GM23338 (cell line): ENCODE data around the gene MAIP1. TPM values are rescaled to one million over a fixed set of nuclear protein-coding genes. Genes with fewer than 3 reads are reported as not detected.

Experiments used
- ATAC-seq: fragments of 200-7000 bp; cut with Tn5 transposase; 3 replicates; pipeline ENCODE4 v1.9.1; 2020
- DNase-seq: peaks from one replicate; pipeline ENCODE4 v3.0.0-alpha.2; 2015; ENCODE audit warnings: low spot score
- H2AFZ ChIP-seq: fragments of 200-600 bp; sonication (generic); 2 replicates; pipeline ENCODE4 v1.8.0; 2016; ENCODE audit warnings: antibody characterized with exemption, mild to moderate bottlenecking, moderate library complexity
- H3F3A ChIP-seq: fragments of 200-600 bp; sonication (generic); replicated peaks from 2 replicates; pipeline ENCODE4 v1.8.0; 2017; ENCODE audit warnings: antibody characterized with exemption, mixed run types, low read depth
- H3K27ac ChIP-seq: fragments of 200-600 bp; sonication (generic); 2 replicates; pipeline ENCODE4 v1.6.1; 2016; ENCODE audit warnings: low read depth
- H3K27me3 ChIP-seq: fragments of 200-600 bp; sonication (generic); 2 replicates; pipeline ENCODE4 v1.8.0; 2016; ENCODE audit warnings: mild to moderate bottlenecking, mixed run types, moderate library complexity; ENCODE audit not compliant: insufficient read depth
- H3K36me3 ChIP-seq: fragments of 200-600 bp; sonication (generic); 2 replicates; pipeline ENCODE4 v1.8.0; 2016; ENCODE audit warnings: mild to moderate bottlenecking; ENCODE audit not compliant: insufficient read depth
- H3K4me1 ChIP-seq: fragments of 200-600 bp; sonication (generic); 2 replicates; pipeline ENCODE4 v1.8.0; 2016; ENCODE audit warnings: mild to moderate bottlenecking, moderate library complexity; ENCODE audit not compliant: insufficient read depth
- H3K4me2 ChIP-seq: fragments of 200-600 bp; sonication (generic); 2 replicates; pipeline ENCODE4 v1.7.1; 2017; ENCODE audit warnings: mixed run types
- H3K4me3 ChIP-seq: fragments of 200-600 bp; sonication (generic); 2 replicates; pipeline ENCODE4 v1.6.1; 2016; ENCODE audit warnings: mixed run types
- H3K79me2 ChIP-seq: fragments of 200-600 bp; sonication (generic); replicated peaks from 2 replicates; pipeline ENCODE4 v1.8.0; 2017; ENCODE audit warnings: mild to moderate bottlenecking; ENCODE audit not compliant: insufficient read depth
- H3K9me2 ChIP-seq: fragments of 200-600 bp; sonication (generic); 2 replicates; pipeline ENCODE4 v1.8.0; 2017; ENCODE audit not compliant: insufficient read depth
- H4K20me1 ChIP-seq: fragments of 200-600 bp; sonication (generic); replicated peaks from 2 replicates; pipeline ENCODE4 v1.8.0; 2017; ENCODE audit warnings: mild to moderate bottlenecking; ENCODE audit not compliant: insufficient read depth
- H3K27ac Mint-ChIP-seq: 2 replicates; pipeline ENCODE4 v1.8.0; 2020; ENCODE audit warnings: inconsistent platforms, mild to moderate bottlenecking, moderate library complexity, mixed read lengths
- H3K27me3 Mint-ChIP-seq: 3 replicates; pipeline ENCODE4 v1.8.0; 2022; ENCODE audit warnings: low read depth, mild to moderate bottlenecking, moderate library complexity, mixed read lengths, inconsistent platforms; ENCODE audit not compliant: insufficient read depth, poor library complexity
- H3K36me3 Mint-ChIP-seq: 3 replicates; pipeline ENCODE4 v1.8.0; 2021; ENCODE audit warnings: low read depth, mild to moderate bottlenecking, inconsistent platforms, moderate library complexity, mixed read lengths
- H3K4me1 Mint-ChIP-seq: 3 replicates; pipeline ENCODE4 v1.8.0; 2020; ENCODE audit warnings: mild to moderate bottlenecking, inconsistent platforms, mixed read lengths
- H3K4me3 Mint-ChIP-seq: 3 replicates; pipeline ENCODE4 v1.8.0; 2021; ENCODE audit warnings: moderate library complexity, mild to moderate bottlenecking, inconsistent platforms, mixed read lengths
- H3K9me3 Mint-ChIP-seq: 3 replicates; pipeline ENCODE4 v1.8.0; 2020; ENCODE audit warnings: moderate library complexity, mild to moderate bottlenecking, inconsistent platforms, mixed read lengths
- CREB1 ChIP-seq: fragments of 250-450 bp; sonication (Bioruptor Pico); IDR thresholded peaks from 2 replicates; pipeline ENCODE4 v1.5.0; 2020; ENCODE audit warnings: low read depth, mild to moderate bottlenecking, moderate library complexity
- EZH2 ChIP-seq: fragments of 200-600 bp; sonication (generic); IDR thresholded peaks from one replicate; pipeline ENCODE4 v1.8.0; 2017; ENCODE audit warnings: antibody characterized with exemption, mild to moderate bottlenecking, low read depth; ENCODE audit not compliant: unreplicated experiment
- EZH2phosphoT487 ChIP-seq: fragments of 200-600 bp; sonication (generic); IDR thresholded peaks from one replicate; pipeline ENCODE4 v1.8.1; 2018; ENCODE audit warnings: antibody characterized with exemption; ENCODE audit not compliant: unreplicated experiment
- JUNB ChIP-seq: IDR thresholded peaks from one replicate; pipeline ENCODE4 v1.6.1; 2016; ENCODE audit warnings: antibody characterized with exemption; ENCODE audit not compliant: unreplicated experiment
- NANOG ChIP-seq: IDR thresholded peaks from 2 replicates; pipeline ENCODE4 v1.6.1; 2016; ENCODE audit warnings: antibody characterized with exemption, borderline replicate concordance
- POLR2AphosphoS5 ChIP-seq: IDR thresholded peaks from 2 replicates; pipeline ENCODE4 v1.6.1; 2016; ENCODE audit warnings: antibody characterized with exemption, low read depth
- STAT1 ChIP-seq: IDR thresholded peaks from one replicate; pipeline ENCODE4 v1.6.1; 2016; ENCODE audit warnings: antibody characterized with exemption; ENCODE audit not compliant: unreplicated experiment
- ZNF114 ChIP-seq: fragments of 250-450 bp; sonication (Bioruptor Pico); IDR thresholded peaks from 2 replicates; pipeline ENCODE4 v1.5.0; 2020; ENCODE audit warnings: mild to moderate bottlenecking, moderate library complexity
- ZNF331 ChIP-seq: fragments of 250-450 bp; sonication (Bioruptor Pico); IDR thresholded peaks from 2 replicates; pipeline ENCODE4 v1.5.0; 2020; ENCODE audit warnings: low read depth, mild to moderate bottlenecking, moderate library complexity
- polyA plus RNA-seq: library from polyadenylated mRNA; unstranded; fragments of >200 nt; fragmentation: Nextera tagmentation; extraction: Ambion mirVana; gene quantifications from 2 replicates; pipeline ENCODE4 v1.2.1, GENCODE V29; 2016
- total RNA-seq: library from RNA; depleted of rRNA; stranded (reverse); fragments of >200 nt; shearing (Covaris generic); gene quantifications from 2 replicates; pipeline ENCODE4 v1.2.3, GENCODE V29; 2014
- TF ChIP-seq, protein P1 (sequence below): IDR thresholded peaks from 2 replicates; pipeline ENCODE4 v1.6.1; 2016; ENCODE audit warnings: antibody characterized with exemption
- TF ChIP-seq, protein P2 (sequence below), 2 experiments: fragments of 200-600 bp in 1 of 2; sonication (generic) in 1 of 2; conservative IDR thresholded peaks; 2 replicates each; pipeline versions ENCODE4 v1.5.1 to v1.6.1; 2016 to 2017; ENCODE audit warnings: antibody characterized with exemption in 2 of 2, low read depth in 2 of 2, mild to moderate bottlenecking in 2 of 2, moderate library complexity in 1 of 2

MAIP1 gene
- total and polyA plus RNA-seq, 2 experiments from 2014 or later: 36.0 to 41.9 TPM

DNA sequence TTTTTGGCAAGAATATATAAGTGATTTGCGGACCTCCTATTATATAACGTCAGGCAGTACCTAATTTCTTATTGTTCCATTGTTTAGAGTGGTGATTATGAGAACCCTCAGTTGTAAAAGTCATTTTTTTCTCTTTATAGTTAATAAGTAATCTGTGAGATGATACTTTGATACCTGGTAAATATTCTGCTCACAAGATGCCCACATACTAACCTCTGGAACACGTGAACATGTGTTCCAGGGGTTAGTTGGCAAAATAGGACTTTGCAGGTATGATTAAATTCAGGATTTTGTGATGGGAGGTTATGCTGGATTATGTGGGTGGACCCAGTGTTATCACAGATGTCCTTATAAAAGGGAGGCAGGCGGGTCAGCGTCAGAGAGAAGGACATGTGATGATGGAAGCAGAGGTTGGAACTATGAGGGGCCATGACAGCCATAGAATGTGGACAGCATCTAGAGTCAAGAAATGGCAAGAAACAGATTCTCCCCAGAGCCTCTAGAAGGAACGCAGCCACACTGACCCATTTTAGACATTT, 16.8 kb downstream of the MAIP1 start:
- no peak overlapping the region for H2AFZ ChIP-seq
- DNase-seq: no peak
- H3K27ac ChIP-seq: no peak overlapping the region
- H3K9me3 Mint-ChIP-seq: no peaks in the 10 kb centered on the region
- H3K4me1 Mint-ChIP-seq: no peaks in the 10 kb centered on the region
- no peaks in the 10 kb centered on the region for H3K79me2 ChIP-seq
- no peaks in the 10 kb centered on the region for H3K9me2 ChIP-seq
- TF ChIP-seq, protein P1, sequence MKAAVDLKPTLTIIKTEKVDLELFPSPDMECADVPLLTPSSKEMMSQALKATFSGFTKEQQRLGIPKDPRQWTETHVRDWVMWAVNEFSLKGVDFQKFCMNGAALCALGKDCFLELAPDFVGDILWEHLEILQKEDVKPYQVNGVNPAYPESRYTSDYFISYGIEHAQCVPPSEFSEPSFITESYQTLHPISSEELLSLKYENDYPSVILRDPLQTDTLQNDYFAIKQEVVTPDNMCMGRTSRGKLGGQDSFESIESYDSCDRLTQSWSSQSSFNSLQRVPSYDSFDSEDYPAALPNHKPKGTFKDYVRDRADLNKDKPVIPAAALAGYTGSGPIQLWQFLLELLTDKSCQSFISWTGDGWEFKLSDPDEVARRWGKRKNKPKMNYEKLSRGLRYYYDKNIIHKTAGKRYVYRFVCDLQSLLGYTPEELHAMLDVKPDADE: no peak
- TF ChIP-seq, protein P2, sequence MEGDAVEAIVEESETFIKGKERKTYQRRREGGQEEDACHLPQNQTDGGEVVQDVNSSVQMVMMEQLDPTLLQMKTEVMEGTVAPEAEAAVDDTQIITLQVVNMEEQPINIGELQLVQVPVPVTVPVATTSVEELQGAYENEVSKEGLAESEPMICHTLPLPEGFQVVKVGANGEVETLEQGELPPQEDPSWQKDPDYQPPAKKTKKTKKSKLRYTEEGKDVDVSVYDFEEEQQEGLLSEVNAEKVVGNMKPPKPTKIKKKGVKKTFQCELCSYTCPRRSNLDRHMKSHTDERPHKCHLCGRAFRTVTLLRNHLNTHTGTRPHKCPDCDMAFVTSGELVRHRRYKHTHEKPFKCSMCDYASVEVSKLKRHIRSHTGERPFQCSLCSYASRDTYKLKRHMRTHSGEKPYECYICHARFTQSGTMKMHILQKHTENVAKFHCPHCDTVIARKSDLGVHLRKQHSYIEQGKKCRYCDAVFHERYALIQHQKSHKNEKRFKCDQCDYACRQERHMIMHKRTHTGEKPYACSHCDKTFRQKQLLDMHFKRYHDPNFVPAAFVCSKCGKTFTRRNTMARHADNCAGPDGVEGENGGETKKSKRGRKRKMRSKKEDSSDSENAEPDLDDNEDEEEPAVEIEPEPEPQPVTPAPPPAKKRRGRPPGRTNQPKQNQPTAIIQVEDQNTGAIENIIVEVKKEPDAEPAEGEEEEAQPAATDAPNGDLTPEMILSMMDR (conservative IDR thresholded peaks at IDR 0.05; ENCODE audit: low read depth in 2 of 2): no peak
- TF ChIP-seq NANOG: no peak
- no peak for TF ChIP-seq CREB1 (CRISPR knock-in tag)
- no peak for TF ChIP-seq STAT1
- no peak for TF ChIP-seq ZNF331 (CRISPR knock-in tag)
- no peak for TF ChIP-seq ZNF114 (CRISPR knock-in tag)
- no peak for TF ChIP-seq EZH2
- TF ChIP-seq JUNB: no peak
- peaks cover 5% of the 10 kb centered on the region; the same call in 2 of the 3 replicates for H3K36me3 Mint-ChIP-seq
- no peaks in the 10 kb centered on the region for H3K4me1 ChIP-seq
- H3K4me3 ChIP-seq: no peak overlapping the region
- H3K36me3 ChIP-seq: no peaks in the 10 kb centered on the region
- no peaks in the 10 kb centered on the region for H3K27me3 ChIP-seq
- no peaks in the 10 kb centered on the region for H4K20me1 ChIP-seq
- H3K4me3 Mint-ChIP-seq: no peak overlapping the region
- ATAC-seq: no peak
- no peak overlapping the region for H3K4me2 ChIP-seq
- no peak overlapping the region for H3K27ac Mint-ChIP-seq
- H3K27me3 Mint-ChIP-seq: peaks cover 3% of the 10 kb centered on the region
- H3F3A ChIP-seq: no peaks in the 10 kb centered on the region

DNA sequence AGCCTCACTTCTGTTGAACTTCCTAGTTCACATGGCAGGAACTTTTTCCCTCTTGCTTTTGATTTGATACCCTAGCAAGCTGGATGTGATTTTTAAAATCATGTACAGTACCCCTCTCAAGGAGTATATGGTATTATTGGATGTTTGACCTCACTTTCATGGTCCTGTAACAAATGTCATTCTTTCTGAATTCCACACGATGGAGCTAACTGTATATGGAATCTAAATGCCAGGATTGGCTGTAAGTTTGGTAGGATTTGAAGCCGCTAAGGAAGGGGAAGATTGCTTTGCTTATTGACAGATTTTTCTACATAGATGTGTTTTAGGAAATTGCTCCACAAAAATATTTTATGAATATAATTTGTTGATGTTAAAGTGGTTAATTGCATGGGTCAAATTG, 18.3 kb downstream of the MAIP1 start:
- Histone ChIP-seq H3K4me1 (no peaks in the 10 kb centered on the region), H3K27me3 (no peaks in the 10 kb centered on the region), H3K36me3 (no peaks in the 10 kb centered on the region), H3K9me2 (no peaks in the 10 kb centered on the region), H3K4me3 (no peak overlapping the region), H4K20me1 (no peaks in the 10 kb centered on the region), H3F3A (no peaks in the 10 kb centered on the region), H3K27ac (no peak overlapping the region), H3K79me2 (no peaks in the 10 kb centered on the region), H3K4me2 (no peak overlapping the region), H2AFZ (no peak overlapping the region)
- Mint-ChIP-seq H3K27me3 (peaks cover 3% of the 10 kb centered on the region), H3K9me3 (no peaks in the 10 kb centered on the region), H3K4me3 (no peak overlapping the region), H3K4me1 (peaks cover 5% of the 10 kb centered on the region), H3K36me3 (peaks cover 5% of the 10 kb centered on the region; the same call in 2 of the 3 replicates), H3K27ac (no peak overlapping the region)
- TF ChIP-seq, protein P2 (conservative IDR thresholded peaks at IDR 0.05; ENCODE audit: low read depth in 2 of 2): peak; percentile 80 to 84
- TF ChIP-seq ZNF331 (CRISPR knock-in tag) (no peak), JUNB (no peak), CREB1 (CRISPR knock-in tag) (no peak), EZH2phosphoT487 (no peak), POLR2AphosphoS5 (no peak)
- TF ChIP-seq, protein P1: no peak
- DNase-seq (peak; percentile 70), ATAC-seq (peak; percentile 80)
